Cardiac fibroblast (primary cell): ENCODE data around the gene METRNL.
A peak's percentile ranks its signal among the peaks of the same experiment; 100 is the strongest.

ENCODE experiments used
- DNase-seq, 2 donors: peaks; one replicate each; pipeline versions ENCODE4 v3.0.0 to v3.0.0-alpha.2; 2010; ENCODE audit warnings: low read depth in 2 of 2
- H3K4me3 ChIP-seq, 2 donors: replicated peaks in 1 of 2; 1 replicate in 1 of 2; 2 replicates in 1 of 2; pipeline ENCODE4 v1.5.1; 2011; ENCODE audit warnings: low read depth in 2 of 2, low read length in 2 of 2, mild to moderate bottlenecking in 2 of 2, moderate library complexity in 1 of 2
- TF ChIP-seq, protein P1 (sequence below): IDR thresholded peaks from one replicate; pipeline ENCODE4 v1.5.1; 2011; ENCODE audit warnings: low read depth, mild to moderate bottlenecking, low read length, inconsistent platforms

Gene METRNL

DNA sequence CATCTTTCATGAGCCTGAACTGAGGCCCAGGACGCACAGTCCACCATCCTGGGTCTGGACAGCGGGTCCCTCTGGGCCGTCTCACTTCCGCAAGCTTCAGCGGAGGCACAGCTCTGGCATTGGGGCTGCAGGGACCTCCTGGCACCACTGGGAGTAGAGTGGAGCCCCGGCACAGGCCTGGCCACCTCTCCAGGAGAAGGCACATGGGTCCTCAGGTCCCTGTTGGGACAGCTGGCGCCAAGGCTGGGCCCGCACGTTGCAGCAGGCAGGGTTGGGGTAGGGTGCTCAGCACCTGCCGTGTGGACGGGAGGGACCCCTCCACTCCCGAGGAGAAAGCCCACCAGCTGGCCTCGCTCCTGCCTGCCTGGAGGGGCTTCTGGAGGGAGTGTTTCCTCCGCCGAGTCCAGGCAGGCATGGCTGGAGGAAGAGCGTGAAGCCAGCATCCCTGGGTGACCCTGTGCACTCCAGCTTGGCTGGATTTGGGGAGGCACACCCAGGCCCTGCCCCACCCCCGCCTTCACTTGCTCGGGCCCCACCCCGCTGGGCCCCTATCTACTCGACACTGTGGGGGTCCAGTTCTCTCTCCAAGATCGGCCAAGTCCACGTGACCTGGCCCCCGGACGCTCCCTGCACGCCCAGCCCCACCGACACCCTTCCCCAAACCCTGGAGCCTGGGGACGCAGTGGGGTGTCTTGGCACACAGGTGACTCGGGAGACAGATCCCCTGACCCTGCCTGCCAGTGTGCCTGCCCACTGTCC, 6.6 kb upstream of the METRNL start:
- TF ChIP-seq, protein P1, sequence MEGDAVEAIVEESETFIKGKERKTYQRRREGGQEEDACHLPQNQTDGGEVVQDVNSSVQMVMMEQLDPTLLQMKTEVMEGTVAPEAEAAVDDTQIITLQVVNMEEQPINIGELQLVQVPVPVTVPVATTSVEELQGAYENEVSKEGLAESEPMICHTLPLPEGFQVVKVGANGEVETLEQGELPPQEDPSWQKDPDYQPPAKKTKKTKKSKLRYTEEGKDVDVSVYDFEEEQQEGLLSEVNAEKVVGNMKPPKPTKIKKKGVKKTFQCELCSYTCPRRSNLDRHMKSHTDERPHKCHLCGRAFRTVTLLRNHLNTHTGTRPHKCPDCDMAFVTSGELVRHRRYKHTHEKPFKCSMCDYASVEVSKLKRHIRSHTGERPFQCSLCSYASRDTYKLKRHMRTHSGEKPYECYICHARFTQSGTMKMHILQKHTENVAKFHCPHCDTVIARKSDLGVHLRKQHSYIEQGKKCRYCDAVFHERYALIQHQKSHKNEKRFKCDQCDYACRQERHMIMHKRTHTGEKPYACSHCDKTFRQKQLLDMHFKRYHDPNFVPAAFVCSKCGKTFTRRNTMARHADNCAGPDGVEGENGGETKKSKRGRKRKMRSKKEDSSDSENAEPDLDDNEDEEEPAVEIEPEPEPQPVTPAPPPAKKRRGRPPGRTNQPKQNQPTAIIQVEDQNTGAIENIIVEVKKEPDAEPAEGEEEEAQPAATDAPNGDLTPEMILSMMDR: no peak
- H3K4me3 ChIP-seq: no peak overlapping the region

DNA sequence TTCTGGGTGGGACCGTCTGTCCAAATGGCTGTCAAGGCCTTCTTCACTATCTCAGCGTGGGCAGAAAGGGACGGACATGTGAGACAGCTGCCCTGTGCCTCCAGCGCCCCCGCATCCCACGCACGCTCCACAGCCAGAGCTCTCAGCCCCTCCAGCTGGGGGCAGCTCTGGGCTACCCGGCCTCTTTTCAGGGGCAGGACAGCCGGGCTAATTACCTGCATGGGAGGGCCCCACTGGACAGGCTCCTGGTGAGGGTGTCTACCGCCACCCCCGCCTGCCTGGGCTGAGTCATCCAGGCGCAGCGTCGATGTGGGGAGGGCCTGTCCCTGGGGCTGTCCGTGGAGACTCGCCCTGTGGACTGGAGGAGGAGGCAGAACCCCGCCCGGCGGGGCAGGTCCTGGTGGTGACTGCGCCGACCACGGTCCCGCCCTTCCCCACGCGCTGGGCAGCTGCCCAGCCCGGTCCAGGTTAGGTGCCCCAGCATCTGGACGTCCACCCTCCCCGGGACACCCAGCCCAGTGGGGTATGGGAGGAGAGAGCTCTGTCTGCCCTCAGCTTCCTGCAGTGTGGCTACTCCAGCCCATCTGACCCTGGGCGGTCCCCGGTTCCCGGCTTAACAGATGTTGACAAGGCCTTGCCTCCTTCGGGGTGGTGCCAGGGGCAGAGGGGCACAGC, 5.9 kb upstream of the METRNL start:
- H3K4me3 ChIP-seq: no peak overlapping the region
- DNase-seq: peak in 1 of 2 donors; percentile 62
- TF ChIP-seq, protein P1: no peak

More for the DNA sequence above, 6.6 kb upstream of the METRNL start:
- DNase-seq: no peak

DNA sequence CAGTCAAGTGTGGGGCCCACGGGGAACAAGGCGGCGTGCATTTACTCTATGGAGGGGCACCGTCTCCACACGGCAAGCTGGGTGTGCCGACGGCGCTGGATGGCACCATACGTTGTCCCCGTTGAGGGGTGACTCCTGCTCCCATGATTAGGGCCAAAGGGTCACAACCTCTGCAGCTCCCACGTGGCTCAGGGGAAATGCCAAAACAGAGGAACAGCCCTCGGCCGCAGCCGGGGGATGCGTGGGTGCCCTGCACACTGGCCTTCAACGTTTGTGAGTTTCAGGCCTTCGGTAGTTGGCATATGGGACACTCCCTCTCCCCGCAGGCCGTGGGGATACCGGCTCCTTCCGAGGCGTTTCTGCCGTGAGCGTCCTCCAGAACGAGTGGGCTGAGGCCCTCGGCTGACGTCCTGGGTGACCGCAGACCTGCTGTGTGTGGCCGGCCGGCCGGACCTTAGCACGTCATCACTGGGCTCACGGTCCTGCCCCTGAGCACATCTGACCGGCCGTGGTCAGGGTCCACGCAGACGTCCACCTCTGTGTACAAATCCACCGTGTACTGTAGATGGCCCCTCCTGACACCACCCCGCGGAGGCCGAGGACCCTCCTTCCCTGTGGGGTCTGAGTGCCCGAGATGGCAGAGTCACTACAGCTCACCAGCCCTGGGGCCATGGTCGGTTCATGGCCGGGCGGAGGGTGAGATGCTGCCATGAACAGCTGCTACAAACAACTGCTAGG, 4.8 kb upstream of the METRNL start:
- no peak for DNase-seq
- H3K4me3 ChIP-seq: no peak overlapping the region
- TF ChIP-seq, protein P1: no peak

DNA sequence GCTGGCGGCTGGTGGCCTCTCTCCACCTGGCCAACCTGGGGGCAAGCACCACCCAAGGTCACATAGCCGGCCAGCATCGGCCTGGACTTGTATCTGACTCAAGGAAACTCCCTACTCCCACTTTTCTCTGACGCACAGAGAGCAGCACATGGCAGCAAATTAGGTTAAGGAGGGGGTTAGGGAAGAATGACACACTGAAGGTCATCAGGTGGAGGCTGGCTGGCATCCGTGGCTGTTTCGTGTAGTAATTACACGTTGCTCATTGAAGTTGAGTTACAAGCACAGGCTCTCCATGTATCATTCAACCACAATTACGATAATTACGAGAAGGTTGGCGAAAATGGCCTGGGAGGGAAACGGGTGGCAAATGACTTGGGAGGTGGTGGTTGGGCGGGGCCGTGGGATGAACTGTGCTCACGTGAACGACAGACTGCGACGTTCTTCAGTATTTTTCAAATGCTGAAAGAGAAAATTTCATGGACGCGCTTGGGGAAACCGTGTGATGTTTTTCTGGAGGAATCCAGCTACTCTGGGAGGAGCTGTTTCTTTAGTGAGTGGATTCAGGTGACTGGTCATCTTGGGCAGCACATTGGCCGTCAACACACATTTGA, 4.0 kb upstream of the METRNL start:
- TF ChIP-seq, protein P1: no peak
- no peak for DNase-seq
- H3K4me3 ChIP-seq: no peak overlapping the region

DNA sequence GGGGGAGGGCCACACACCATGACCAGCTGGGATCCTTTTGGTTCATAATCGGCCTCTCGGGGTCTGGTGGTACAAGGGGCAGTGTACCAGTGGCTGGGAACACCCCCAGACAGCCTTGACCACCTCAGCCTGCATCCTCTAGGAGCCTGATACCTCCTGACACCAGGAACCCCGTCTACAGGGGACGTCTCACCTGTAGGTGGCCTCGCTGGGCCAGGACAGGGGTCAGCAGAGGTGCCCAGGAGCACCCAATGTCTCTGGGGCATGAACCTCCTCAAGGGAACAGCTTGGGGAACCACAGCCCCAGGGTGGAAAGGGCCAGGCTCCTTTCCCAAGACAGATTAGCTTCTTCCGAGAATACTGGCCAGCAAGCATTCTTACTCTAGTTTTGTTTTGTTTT, 2.5 kb upstream of the METRNL start:
- DNase-seq: no peak
- TF ChIP-seq, protein P1: peak; percentile 8
- H3K4me3 ChIP-seq: no peak overlapping the region

DNA sequence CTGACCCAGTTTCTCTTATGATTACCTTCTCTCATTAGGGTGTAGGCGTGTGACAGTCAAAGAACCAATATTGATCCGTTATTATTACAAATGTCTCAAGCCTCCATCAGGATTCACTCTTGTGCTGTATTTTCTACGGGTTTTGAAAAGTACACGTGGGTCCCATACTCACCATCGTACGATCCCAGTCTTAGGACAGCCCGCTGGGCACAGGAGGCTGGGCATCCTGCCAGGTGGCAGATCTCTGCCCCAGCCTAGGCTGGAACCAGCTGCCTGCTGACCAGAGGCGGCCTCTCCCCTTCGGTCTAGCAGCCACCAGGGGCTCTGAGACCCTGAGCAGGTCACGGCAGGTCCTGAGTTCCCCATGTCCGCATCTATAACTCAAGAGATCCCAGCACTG, 2.0 kb upstream of the METRNL start:
- H3K4me3 ChIP-seq: no peak overlapping the region
- TF ChIP-seq, protein P1: no peak
- DNase-seq: no peak
